HepG2 (cell line): ENCODE data around the gene ENHO. TPM values are rescaled to one million over a fixed set of nuclear protein-coding genes. Genes with fewer than 3 reads are reported as not detected.

Source experiments
- AKAP8 ChIP-seq: sonication (generic); formaldehyde crosslinking; IDR thresholded peaks from 2 replicates; pipeline ENCODE4 v1.5.1; 2020; ENCODE audit warnings: mild to moderate bottlenecking, missing genetic modification reagents
- ATF3 ChIP-seq: sonication (generic); formaldehyde crosslinking; IDR thresholded peaks from 2 replicates; pipeline ENCODE4 v1.4.0; 2020; ENCODE audit warnings: missing genetic modification reagents
- E2F1 ChIP-seq: sonication (generic); formaldehyde crosslinking; IDR thresholded peaks from 2 replicates; pipeline ENCODE4 v1.5.0; 2020; ENCODE audit warnings: missing genetic modification reagents
- FOXJ3 ChIP-seq: sonication (generic); formaldehyde crosslinking; IDR thresholded peaks from 2 replicates; pipeline ENCODE4 v1.4.0; 2020; ENCODE audit warnings: missing genetic modification reagents, mild to moderate bottlenecking, borderline replicate concordance
- IRX3 ChIP-seq: sonication (generic); formaldehyde crosslinking; IDR thresholded peaks from 2 replicates; pipeline ENCODE4 v1.8.1; 2023; ENCODE audit warnings: mild to moderate bottlenecking, low read depth, missing genetic modification reagents, borderline replicate concordance
- JUN ChIP-seq: sonication (generic); formaldehyde crosslinking; IDR thresholded peaks from 2 replicates; pipeline ENCODE4 v1.4.0; 2020; ENCODE audit warnings: mild to moderate bottlenecking, missing genetic modification reagents
- JUND ChIP-seq: sonication (generic); formaldehyde crosslinking; IDR thresholded peaks from 2 replicates; pipeline ENCODE4 v1.8.0; 2022; ENCODE audit warnings: mild to moderate bottlenecking, missing genetic modification reagents
- MIER2 ChIP-seq: IDR thresholded peaks from 2 replicates; pipeline ENCODE4 v1.6.1; 2016; ENCODE audit warnings: missing biosample characterization, missing genetic modification reagents
- MYNN ChIP-seq: sonication (generic); formaldehyde crosslinking; IDR thresholded peaks from 2 replicates; pipeline ENCODE4 v1.4.0; 2020; ENCODE audit warnings: mild to moderate bottlenecking, low read depth, missing genetic modification reagents
- POGZ ChIP-seq: sonication (generic); formaldehyde crosslinking; IDR thresholded peaks from 2 replicates; pipeline ENCODE4 v1.4.0; 2020; ENCODE audit warnings: mild to moderate bottlenecking, missing genetic modification reagents
- REXO4 ChIP-seq: sonication (generic); formaldehyde crosslinking; IDR thresholded peaks from 2 replicates; pipeline ENCODE4 v1.8.0; 2022; ENCODE audit warnings: missing genetic modification reagents, mild to moderate bottlenecking, borderline replicate concordance
- SATB2 ChIP-seq: sonication (generic); formaldehyde crosslinking; IDR thresholded peaks from 2 replicates; pipeline ENCODE4 v1.5.0; 2020; ENCODE audit warnings: missing genetic modification reagents
- ZFP91 ChIP-seq: sonication (generic); formaldehyde crosslinking; IDR thresholded peaks from 2 replicates; pipeline ENCODE4 v1.9.0; 2022; ENCODE audit warnings: missing genetic modification reagents, mild to moderate bottlenecking, borderline replicate concordance
- ZNF160 ChIP-seq: sonication (generic); formaldehyde crosslinking; IDR thresholded peaks from 2 replicates; pipeline ENCODE4 v1.8.0; 2022; ENCODE audit warnings: mild to moderate bottlenecking, inconsistent platforms, missing genetic modification reagents
- ZNF235 ChIP-seq: sonication (generic); formaldehyde crosslinking; IDR thresholded peaks from 2 replicates; pipeline ENCODE4 v1.8.1; 2023; ENCODE audit warnings: mild to moderate bottlenecking, missing genetic modification reagents, borderline replicate concordance
- ZNF282 ChIP-seq: fragments of 450-650 bp; IDR thresholded peaks from 2 replicates; pipeline ENCODE4 v1.6.1; 2018; ENCODE audit not compliant: partially characterized antibody
- ZNF446 ChIP-seq: sonication (generic); formaldehyde crosslinking; IDR thresholded peaks from 2 replicates; pipeline ENCODE4 v1.5.0; 2020; ENCODE audit warnings: mild to moderate bottlenecking, missing genetic modification reagents
- ZNF512 ChIP-seq: sonication (generic); formaldehyde crosslinking; IDR thresholded peaks from 2 replicates; pipeline ENCODE4 v1.4.0; 2020; ENCODE audit warnings: mild to moderate bottlenecking, missing genetic modification reagents
- ZNF644 ChIP-seq: IDR thresholded peaks from 2 replicates; pipeline ENCODE4 v1.6.1; 2016; ENCODE audit warnings: low read depth
- polyA plus RNA-seq, 8 experiments: library from polyadenylated mRNA; depleted of rRNA in 3 of 8; stranded (reverse) in 7 of 8; unstranded in 1 of 8; fragments of >200 nt; fragmentation: Illumina TruSeq in 4 of 8; extraction: Trizol in 4 of 8; gene quantifications; 2 replicates each; pipeline versions ENCODE4 v1.2.1 to v1.2.3, GENCODE V29; 2011 to 2016; ENCODE audit warnings: low read depth in 4 of 8, missing spikeins in 1 of 8, mixed read lengths in 1 of 8; ENCODE audit not compliant: insufficient read depth in 1 of 8
- total RNA-seq, 5 experiments: library from RNA; depleted of rRNA; stranded (reverse); fragments of >200 nt; fragmentation: Illumina TruSeq; extraction: Trizol; gene quantifications; 2 replicates each; pipeline ENCODE4 v1.2.3, GENCODE V29; 2016; ENCODE audit warnings: low read depth in 1 of 5
- TF ChIP-seq, protein P1 (sequence below): sonication (generic); formaldehyde crosslinking; IDR thresholded peaks from 2 replicates; pipeline ENCODE4 v1.8.0; 2022; ENCODE audit warnings: missing genetic modification reagents, mild to moderate bottlenecking, inconsistent platforms, borderline replicate concordance
- TF ChIP-seq, protein P2 (sequence below): sonication (generic); formaldehyde crosslinking; IDR thresholded peaks from 2 replicates; pipeline ENCODE4 v1.4.0; 2020; ENCODE audit warnings: mild to moderate bottlenecking, missing genetic modification reagents
- TF ChIP-seq, protein P3 (sequence below): sonication (generic); formaldehyde crosslinking; conservative IDR thresholded peaks from 2 replicates; pipeline ENCODE4 v1.8.0; 2022; ENCODE audit warnings: missing genetic modification reagents

ENHO gene
- total and polyA plus RNA-seq, 2 of the 13 experiments (the other 11 are each of a cell fraction or from before 2014, with no cell fraction given) = 0.08 to 0.60 TPM

DNA sequence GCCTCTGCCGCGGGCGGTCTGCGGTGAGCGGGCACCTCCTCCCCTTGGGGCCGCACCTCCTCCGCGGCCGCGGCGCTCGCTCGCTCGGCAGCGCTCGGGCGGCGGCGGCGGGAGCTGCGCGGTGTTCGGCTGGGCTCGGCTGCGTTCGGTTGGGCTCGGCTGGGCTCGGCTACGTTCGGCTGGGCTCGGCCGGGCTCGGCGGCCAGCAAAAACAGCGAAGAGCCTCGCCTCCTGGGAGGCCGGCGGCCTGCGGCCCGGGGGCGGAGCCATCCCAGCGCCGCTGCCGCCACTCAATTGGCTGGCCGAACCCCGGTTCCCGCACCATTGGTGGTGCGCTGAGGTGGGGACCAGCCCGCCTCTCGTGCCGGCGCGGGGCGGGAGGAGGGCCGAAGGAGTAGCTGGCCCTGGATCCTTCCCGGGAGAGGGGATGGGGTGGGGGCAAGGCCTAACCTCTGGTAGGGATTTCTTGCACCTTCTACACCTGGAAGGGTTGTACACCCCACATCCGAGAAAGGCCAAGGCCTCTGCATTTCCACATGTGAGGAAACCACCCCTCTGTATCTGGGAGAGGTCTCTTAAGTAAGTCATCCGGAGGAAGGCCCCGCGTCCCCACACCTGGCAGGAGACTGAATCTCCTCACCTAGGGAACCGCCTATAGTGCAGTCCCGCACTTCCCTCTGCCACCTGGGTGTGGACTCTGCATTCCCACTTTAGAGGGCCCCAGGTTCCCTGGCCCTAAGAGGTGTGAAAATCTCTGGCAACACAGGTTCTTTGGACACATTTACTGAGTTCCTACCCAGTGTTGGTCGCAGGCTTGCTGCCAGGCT, at the start of gene ENHO (continued):
- TF ChIP-seq, protein P1, sequence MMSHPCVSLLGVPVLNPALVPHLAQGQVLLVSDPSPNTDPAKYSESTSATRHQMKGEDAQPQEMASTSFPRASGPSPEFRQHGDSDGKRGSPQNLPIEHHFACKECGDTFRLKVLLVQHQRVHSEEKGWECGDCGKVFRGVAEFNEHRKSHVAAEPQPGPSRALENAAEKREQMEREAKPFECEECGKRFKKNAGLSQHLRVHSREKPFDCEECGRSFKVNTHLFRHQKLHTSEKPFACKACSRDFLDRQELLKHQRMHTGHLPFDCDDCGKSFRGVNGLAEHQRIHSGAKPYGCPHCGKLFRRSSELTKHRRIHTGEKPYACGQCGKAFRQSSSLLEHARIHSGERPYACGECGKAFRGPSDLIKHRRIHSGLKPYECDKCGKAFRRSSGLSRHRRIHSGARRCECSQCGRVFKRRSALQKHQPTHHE (CRISPR knock-in tag) = no peak
- no peak for TF ChIP-seq ZNF282
- TF ChIP-seq E2F1 = no peak
- no peak for TF ChIP-seq AKAP8
- TF ChIP-seq JUN (CRISPR knock-in tag) = no peak
- no peak for TF ChIP-seq POGZ
- no peak for TF ChIP-seq MYNN
- TF ChIP-seq, protein P2, sequence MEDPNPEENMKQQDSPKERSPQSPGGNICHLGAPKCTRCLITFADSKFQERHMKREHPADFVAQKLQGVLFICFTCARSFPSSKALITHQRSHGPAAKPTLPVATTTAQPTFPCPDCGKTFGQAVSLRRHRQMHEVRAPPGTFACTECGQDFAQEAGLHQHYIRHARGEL (CRISPR knock-in tag) = no peak
- no peak for TF ChIP-seq FOXJ3 (CRISPR knock-in tag)
- TF ChIP-seq ZNF235 = no peak
- no peak for TF ChIP-seq ZNF512
- no peak for TF ChIP-seq MIER2
- TF ChIP-seq ATF3 = no peak
- no peak for TF ChIP-seq ZNF644
- TF ChIP-seq, protein P3, sequence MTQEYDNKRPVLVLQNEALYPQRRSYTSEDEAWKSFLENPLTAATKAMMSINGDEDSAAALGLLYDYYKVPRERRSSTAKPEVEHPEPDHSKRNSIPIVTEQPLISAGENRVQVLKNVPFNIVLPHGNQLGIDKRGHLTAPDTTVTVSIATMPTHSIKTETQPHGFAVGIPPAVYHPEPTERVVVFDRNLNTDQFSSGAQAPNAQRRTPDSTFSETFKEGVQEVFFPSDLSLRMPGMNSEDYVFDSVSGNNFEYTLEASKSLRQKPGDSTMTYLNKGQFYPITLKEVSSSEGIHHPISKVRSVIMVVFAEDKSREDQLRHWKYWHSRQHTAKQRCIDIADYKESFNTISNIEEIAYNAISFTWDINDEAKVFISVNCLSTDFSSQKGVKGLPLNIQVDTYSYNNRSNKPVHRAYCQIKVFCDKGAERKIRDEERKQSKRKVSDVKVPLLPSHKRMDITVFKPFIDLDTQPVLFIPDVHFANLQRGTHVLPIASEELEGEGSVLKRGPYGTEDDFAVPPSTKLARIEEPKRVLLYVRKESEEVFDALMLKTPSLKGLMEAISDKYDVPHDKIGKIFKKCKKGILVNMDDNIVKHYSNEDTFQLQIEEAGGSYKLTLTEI (CRISPR knock-in tag) = no peak
- no peak for TF ChIP-seq JUND (CRISPR knock-in tag)
- no peak; the same call in 1 of the 2 replicates for TF ChIP-seq ZFP91
- TF ChIP-seq IRX3 (CRISPR knock-in tag) = no peak
- TF ChIP-seq ZNF160 (CRISPR knock-in tag) = no peak
- no peak for TF ChIP-seq ZNF446 (CRISPR knock-in tag)
- TF ChIP-seq REXO4 (CRISPR knock-in tag) = no peak
- TF ChIP-seq SATB2 = no peak
